HepG2 (cell line): Measurements from ENCODE around the gene SRPRA. TPM values are rescaled to one million over a fixed set of nuclear protein-coding genes. Genes with fewer than 3 reads are reported as not detected.
A peak's percentile ranks its signal among the peaks of the same experiment; 100 is the strongest.

Source experiments
- E2F1 ChIP-seq: sonication (generic); formaldehyde crosslinking; IDR thresholded peaks from 2 replicates; pipeline ENCODE4 v1.5.0; 2020; ENCODE audit warnings: missing genetic modification reagents
- FOXO4 ChIP-seq: sonication (generic); formaldehyde crosslinking; conservative IDR thresholded peaks from 2 replicates; pipeline ENCODE4 v1.8.1; 2023; ENCODE audit warnings: missing genetic modification reagents
- HBP1 ChIP-seq: IDR thresholded peaks from 2 replicates; pipeline ENCODE4 v1.6.1; 2016; ENCODE audit warnings: low read depth, control low read depth
- MED8 ChIP-seq: sonication (generic); formaldehyde crosslinking; IDR thresholded peaks from 2 replicates; pipeline ENCODE4 v1.8.1; 2023; ENCODE audit warnings: mild to moderate bottlenecking, missing genetic modification reagents; ENCODE audit not compliant: insufficient replicate concordance
- NR1H2 ChIP-seq: sonication (generic); formaldehyde crosslinking; IDR thresholded peaks from 2 replicates; pipeline ENCODE4 v1.8.1; 2022; ENCODE audit warnings: low read depth, missing genetic modification reagents, borderline replicate concordance
- NR2F1 ChIP-seq, 2 experiments: fragments of 450-650 bp in 1 of 2; formaldehyde crosslinking in 1 of 2; IDR thresholded peaks; 2 replicates each; pipeline versions ENCODE4 v1.5.0 to v1.6.1; 2016 to 2020; ENCODE audit warnings: mild to moderate bottlenecking in 1 of 2, missing compliant biosample characterization in 1 of 2, missing genetic modification reagents in 1 of 2, moderate library complexity in 1 of 2
- SUZ12 ChIP-seq: fragments of 150-350 bp; IDR thresholded peaks from 2 replicates; pipeline ENCODE4 v1.6.1; 2014; ENCODE audit warnings: low read depth, low read length
- TEF ChIP-seq: sonication (generic); formaldehyde crosslinking; IDR thresholded peaks from 2 replicates; pipeline ENCODE4 v1.5.0; 2020; ENCODE audit warnings: missing genetic modification reagents
- ZFP36L1 ChIP-seq: sonication (generic); formaldehyde crosslinking; IDR thresholded peaks from 2 replicates; pipeline ENCODE4 v1.8.0; 2022; ENCODE audit warnings: mild to moderate bottlenecking, missing genetic modification reagents, moderate library complexity
- ZNF280B ChIP-seq: sonication (generic); formaldehyde crosslinking; IDR thresholded peaks from 2 replicates; pipeline ENCODE4 v1.5.0; 2020; ENCODE audit warnings: missing genetic modification reagents, mild to moderate bottlenecking, borderline replicate concordance
- ZNF496 ChIP-seq: sonication (generic); formaldehyde crosslinking; IDR thresholded peaks from 2 replicates; pipeline ENCODE4 v1.8.1; 2023; ENCODE audit warnings: mild to moderate bottlenecking, moderate library complexity, missing genetic modification reagents; ENCODE audit not compliant: insufficient replicate concordance
- ZNF512 ChIP-seq: sonication (generic); formaldehyde crosslinking; IDR thresholded peaks from 2 replicates; pipeline ENCODE4 v1.4.0; 2020; ENCODE audit warnings: mild to moderate bottlenecking, missing genetic modification reagents
- ZNF513 ChIP-seq: sonication (generic); formaldehyde crosslinking; conservative IDR thresholded peaks from 2 replicates; pipeline ENCODE4 v1.5.0; 2020; ENCODE audit warnings: missing genetic modification reagents
- ZNF660 ChIP-seq: sonication (generic); formaldehyde crosslinking; IDR thresholded peaks from 2 replicates; pipeline ENCODE4 v1.5.1; 2020; ENCODE audit warnings: mild to moderate bottlenecking, low read depth, missing genetic modification reagents, borderline replicate concordance
- ZNF772 ChIP-seq: sonication (generic); formaldehyde crosslinking; IDR thresholded peaks from 2 replicates; pipeline ENCODE4 v1.5.0; 2020; ENCODE audit warnings: mild to moderate bottlenecking, missing genetic modification reagents
- ZNF777 ChIP-seq: sonication (generic); formaldehyde crosslinking; IDR thresholded peaks from 2 replicates; pipeline ENCODE4 v1.4.0; 2020; ENCODE audit warnings: missing genetic modification reagents
- ZNF878 ChIP-seq: sonication (generic); formaldehyde crosslinking; IDR thresholded peaks from 2 replicates; pipeline ENCODE4 v1.8.1; 2023; ENCODE audit warnings: mild to moderate bottlenecking, missing genetic modification reagents, moderate library complexity
- polyA plus RNA-seq, 8 experiments: library from polyadenylated mRNA; depleted of rRNA in 3 of 8; stranded (reverse) in 7 of 8; unstranded in 1 of 8; fragments of >200 nt; fragmentation: Illumina TruSeq in 4 of 8; extraction: Trizol in 4 of 8; gene quantifications; 2 replicates each; pipeline versions ENCODE4 v1.2.1 to v1.2.3, GENCODE V29; 2011 to 2016; ENCODE audit warnings: low read depth in 4 of 8, missing spikeins in 1 of 8, mixed read lengths in 1 of 8; ENCODE audit not compliant: insufficient read depth in 1 of 8
- total RNA-seq, 5 experiments: library from RNA; depleted of rRNA; stranded (reverse); fragments of >200 nt; fragmentation: Illumina TruSeq; extraction: Trizol; gene quantifications; 2 replicates each; pipeline ENCODE4 v1.2.3, GENCODE V29; 2016; ENCODE audit warnings: low read depth in 1 of 5

Gene SRPRA
- total and polyA plus RNA-seq, 2 of the 13 experiments (the other 11 are each of a cell fraction or from before 2014, with no cell fraction given): 27.7 to 64.6 TPM

GRCh38 chr11:126303623-126304456, 35.1 kb upstream of the SRPRA start, which contains the start of gene DCPS (continued):
- TF ChIP-seq HBP1 (peak; percentile 77; the same call in 1 of the 2 replicates), NR2F1 (CRISPR knock-in tag; IDR thresholded peaks at IDR 0.05) (no peak), ZNF777 (CRISPR knock-in tag) (peak; percentile 61; the same call in 1 of the 2 replicates), ZFP36L1 (CRISPR knock-in tag) (peak; percentile 100), SUZ12 (no peak), ZNF280B (CRISPR knock-in tag) (peak; percentile 32; the same call in 1 of the 2 replicates), ZNF660 (CRISPR knock-in tag) (no peak), TEF (CRISPR knock-in tag) (no peak; the same call in 1 of the 2 replicates), ZNF878 (CRISPR knock-in tag) (peak; percentile 84; the same call in 1 of the 2 replicates), ZNF772 (CRISPR knock-in tag) (peak; percentile 91), NR1H2 (CRISPR knock-in tag) (peak; percentile 83; the same call in 1 of the 2 replicates), MED8 (peak; percentile 92), E2F1 (CRISPR knock-in tag) (peak; percentile 45; the same call in 1 of the 2 replicates), ZNF496 (no peak), ZNF512 (0 out of 2 replicates have a peak, but pooled peaks have one; percentile 65), FOXO4 (no peak), ZNF513 (peak; percentile 66; the same call in 1 of the 2 replicates)
